ENCODE measurements around the gene FAM20C.

GRCh38 chr7:223118-223800 lies 30.9 kb downstream of the FAM20C start:
- TF ChIP-seq POLR2AphosphoS5 (IDR thresholded peaks at IDR 0.05; ENCODE audit: insufficient read depth, low read depth, low read length) (no peak), CTCF (IDR thresholded peaks at IDR 0.05; ENCODE audit: extremely low read depth in 1 of 2, insufficient read depth in 1 of 2, low read depth in 1 of 2, low read length in 2 of 2) (no peak), EZH2 (IDR thresholded peaks at IDR 0.05; ENCODE audit: borderline replicate concordance, low read depth, low read length, severe bottlenecking) (no peak), POLR2A (IDR thresholded peaks at IDR 0.05; ENCODE audit: low read depth, low read length) (no peak), MYC (IDR thresholded peaks at IDR 0.05; ENCODE audit: low read depth, low read length) (no peak), FOS (IDR thresholded peaks at IDR 0.05; ENCODE audit: borderline replicate concordance, insufficient read depth, low read length) (no peak), MAX (IDR thresholded peaks at IDR 0.05; ENCODE audit: insufficient read depth, insufficient read length) (no peak), GATA2 (IDR thresholded peaks at IDR 0.05; ENCODE audit: insufficient read depth, insufficient read length, low read depth, low read length) (no peak)
